MCF 10A (cell line): ENCODE measurements around the gene FMNL1. TPM values are rescaled to one million over a fixed set of nuclear protein-coding genes. Genes with fewer than 3 reads are reported as not detected.

Experiments used
- BruUV-seq: library from RNA; stranded (reverse); fragments of 400-500 nt; replicated peaks from 2 replicates; lab custom pipeline; 2021; lab: Mats Ljungman, UMichigan
- CTCF ChIA-PET: fragments of 300-600 bp; sonication (Branson Sonifier 250); formaldehyde crosslinking; extraction: SDS; loops from one replicate; lab custom pipeline; 2021; ENCODE audit warnings: antibody characterized with exemption, inconsistent platforms; lab: Yijun Ruan, JAX
- POLR2A ChIA-PET: fragments of 300-600, 350-650 bp; sonication (Branson Sonifier 250); formaldehyde crosslinking; extraction: SDS; loops from one replicate; lab custom pipeline; 2020; ENCODE audit warnings: antibody characterized with exemption, inconsistent platforms; lab: Yijun Ruan, JAX
- DNase-seq: peaks from one replicate; pipeline ENCODE4 v3.0.0-alpha.2; 2018; ENCODE audit not compliant: unreplicated experiment
- H3K27ac Mint-ChIP-seq: one replicate; pipeline ENCODE4 v1.8.0; 2022; ENCODE audit warnings: mild to moderate bottlenecking, low read depth, mixed read lengths; ENCODE audit not compliant: unreplicated experiment
- H3K27me3 Mint-ChIP-seq: one replicate; pipeline ENCODE4 v1.8.0; 2022; ENCODE audit warnings: mixed read lengths; ENCODE audit not compliant: insufficient read depth, unreplicated experiment
- H3K36me3 Mint-ChIP-seq: one replicate; pipeline ENCODE4 v1.8.0; 2022; ENCODE audit warnings: mild to moderate bottlenecking, moderate library complexity, mixed read lengths; ENCODE audit not compliant: insufficient read depth, unreplicated experiment
- H3K4me1 Mint-ChIP-seq: one replicate; pipeline ENCODE4 v1.8.0; 2022; ENCODE audit warnings: mixed read lengths; ENCODE audit not compliant: insufficient read depth, unreplicated experiment
- H3K4me3 Mint-ChIP-seq: one replicate; pipeline ENCODE4 v1.8.0; 2022; ENCODE audit warnings: mild to moderate bottlenecking, moderate library complexity, mixed read lengths; ENCODE audit not compliant: unreplicated experiment
- H3K9me3 Mint-ChIP-seq: one replicate; pipeline ENCODE4 v1.8.0; 2022; ENCODE audit warnings: mixed read lengths; ENCODE audit not compliant: unreplicated experiment
- intact Hi-C: fragments of 100-400 bp; cut with micrococcal nuclease; formaldehyde crosslinking; loops from 2 replicates; pipeline ENCODE4 v1.14.1; 2022
- total RNA-seq: library from RNA; stranded (reverse); gene quantifications from 2 replicates; pipeline ENCODE4 v1.2.3, GENCODE V29; 2022
- TF ChIP-seq, protein P1 (sequence below): fragments of 200-600 bp; IDR thresholded peaks from one replicate; pipeline ENCODE4 v1.8.0; 2022; ENCODE audit warnings: antibody characterized with exemption, mild to moderate bottlenecking; ENCODE audit not compliant: unreplicated experiment

The FMNL1 gene
- total RNA-seq, 1 experiment from 2014 or later = 28.1 TPM

DNA sequence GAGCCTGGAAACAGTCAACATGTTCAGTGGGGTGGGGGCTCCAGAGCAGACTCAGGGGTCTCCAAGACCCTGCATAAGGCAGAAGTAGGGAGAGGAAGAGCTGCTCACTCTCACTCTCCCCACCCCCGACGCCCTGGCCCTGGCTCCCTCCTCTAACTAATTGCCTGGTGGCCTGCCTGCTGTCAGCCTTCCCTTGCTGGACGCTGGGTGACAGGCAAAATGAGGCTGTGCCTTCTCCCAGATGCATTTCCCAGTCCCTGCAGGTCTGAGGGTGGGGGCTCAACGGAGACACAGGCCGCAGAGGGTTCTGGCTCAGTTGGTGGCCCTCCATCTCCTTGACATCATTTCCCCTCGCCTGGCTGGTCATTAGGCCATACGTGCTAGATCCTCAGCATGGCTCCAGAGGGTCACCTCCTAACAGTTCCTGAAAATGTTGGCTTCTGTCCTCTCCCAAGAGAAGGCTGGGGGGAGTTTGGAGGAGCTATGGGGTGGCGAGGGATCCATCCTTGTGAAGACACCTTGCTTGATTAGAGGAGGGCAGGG lies 1.4 kb downstream of the FMNL1 start:
- no peaks in the 10 kb centered on the region for H3K9me3 Mint-ChIP-seq
- ChIA-PET POLR2A (no interaction called here), CTCF (no interaction called here)
- TF ChIP-seq, protein P1, sequence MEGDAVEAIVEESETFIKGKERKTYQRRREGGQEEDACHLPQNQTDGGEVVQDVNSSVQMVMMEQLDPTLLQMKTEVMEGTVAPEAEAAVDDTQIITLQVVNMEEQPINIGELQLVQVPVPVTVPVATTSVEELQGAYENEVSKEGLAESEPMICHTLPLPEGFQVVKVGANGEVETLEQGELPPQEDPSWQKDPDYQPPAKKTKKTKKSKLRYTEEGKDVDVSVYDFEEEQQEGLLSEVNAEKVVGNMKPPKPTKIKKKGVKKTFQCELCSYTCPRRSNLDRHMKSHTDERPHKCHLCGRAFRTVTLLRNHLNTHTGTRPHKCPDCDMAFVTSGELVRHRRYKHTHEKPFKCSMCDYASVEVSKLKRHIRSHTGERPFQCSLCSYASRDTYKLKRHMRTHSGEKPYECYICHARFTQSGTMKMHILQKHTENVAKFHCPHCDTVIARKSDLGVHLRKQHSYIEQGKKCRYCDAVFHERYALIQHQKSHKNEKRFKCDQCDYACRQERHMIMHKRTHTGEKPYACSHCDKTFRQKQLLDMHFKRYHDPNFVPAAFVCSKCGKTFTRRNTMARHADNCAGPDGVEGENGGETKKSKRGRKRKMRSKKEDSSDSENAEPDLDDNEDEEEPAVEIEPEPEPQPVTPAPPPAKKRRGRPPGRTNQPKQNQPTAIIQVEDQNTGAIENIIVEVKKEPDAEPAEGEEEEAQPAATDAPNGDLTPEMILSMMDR = no peak
- no peak for DNase-seq
- TSS peak; percentile 29 for BruUV-seq
- H3K4me1 Mint-ChIP-seq = peaks cover 45% of the 10 kb centered on the region
- intact Hi-C loops = no loop called here
- peak overlapping the region; percentile 69 for H3K4me3 Mint-ChIP-seq
- no peak overlapping the region for H3K27ac Mint-ChIP-seq
- peaks cover 6% of the 10 kb centered on the region for H3K36me3 Mint-ChIP-seq
- no peaks in the 10 kb centered on the region for H3K27me3 Mint-ChIP-seq

DNA sequence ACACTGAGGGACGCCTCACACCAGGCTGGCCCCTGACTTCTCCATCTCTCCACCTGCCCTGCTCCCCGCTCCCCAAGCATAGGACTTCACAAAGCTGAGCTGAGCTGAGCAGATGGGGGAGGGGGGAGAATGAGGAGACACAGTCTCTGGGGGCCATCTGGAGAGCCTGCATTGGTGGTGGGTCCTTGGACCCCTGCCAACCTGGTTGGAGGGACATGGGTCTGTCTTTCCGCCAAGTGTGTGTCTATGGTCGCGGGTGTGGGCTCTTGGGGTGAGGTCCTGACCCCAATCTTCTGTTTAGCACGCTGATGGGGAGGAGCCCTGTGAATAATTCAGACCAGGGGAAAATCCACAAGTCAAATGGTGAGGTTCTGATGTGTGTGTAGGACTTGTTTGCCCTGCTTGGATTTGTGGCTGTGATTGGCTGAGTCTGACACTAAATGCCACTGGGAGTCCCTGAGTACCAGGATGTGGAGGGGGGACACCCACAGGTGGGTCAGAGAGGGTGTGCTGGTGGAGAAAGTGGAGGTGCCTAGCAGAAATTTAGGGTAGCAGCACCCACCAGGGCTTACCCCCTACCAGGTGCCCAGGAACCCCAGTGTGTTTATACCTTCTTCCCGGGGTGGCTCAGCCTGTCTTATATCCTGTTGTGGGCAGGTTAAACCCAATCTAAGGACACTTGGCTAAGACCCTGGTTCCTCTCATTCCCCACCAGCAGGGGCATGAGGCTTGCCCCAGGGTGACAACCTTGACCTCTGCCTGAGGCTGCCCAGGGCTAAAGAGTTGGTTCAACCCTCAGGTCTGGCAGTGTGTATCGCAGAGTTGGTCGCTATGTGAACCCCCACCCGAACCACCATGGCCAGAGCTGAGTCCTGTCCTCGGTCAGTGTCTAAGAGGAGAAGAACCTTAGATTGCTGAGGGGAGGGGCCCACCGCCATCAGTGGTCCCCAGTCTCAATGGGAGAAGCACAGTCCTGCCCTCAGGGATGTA lies 2.1 kb downstream of the FMNL1 start:
- no peak for DNase-seq
- Mint-ChIP-seq H3K27me3 (no peaks in the 10 kb centered on the region), H3K4me3 (no peak overlapping the region), H3K27ac (no peak overlapping the region), H3K9me3 (no peaks in the 10 kb centered on the region), H3K4me1 (peaks cover 53% of the 10 kb centered on the region), H3K36me3 (peaks cover 6% of the 10 kb centered on the region)
- TF ChIP-seq, protein P1 = no peak
- intact Hi-C loops = no loop called here
- ChIA-PET POLR2A (no interaction called here), CTCF (interaction anchor here (0.6 kb wide), 1 partner anchor 162 kb away, joined by 3 read pairs; no protein-coding TSS in a partner anchor)
- BruUV-seq = no TSS peak

DNA sequence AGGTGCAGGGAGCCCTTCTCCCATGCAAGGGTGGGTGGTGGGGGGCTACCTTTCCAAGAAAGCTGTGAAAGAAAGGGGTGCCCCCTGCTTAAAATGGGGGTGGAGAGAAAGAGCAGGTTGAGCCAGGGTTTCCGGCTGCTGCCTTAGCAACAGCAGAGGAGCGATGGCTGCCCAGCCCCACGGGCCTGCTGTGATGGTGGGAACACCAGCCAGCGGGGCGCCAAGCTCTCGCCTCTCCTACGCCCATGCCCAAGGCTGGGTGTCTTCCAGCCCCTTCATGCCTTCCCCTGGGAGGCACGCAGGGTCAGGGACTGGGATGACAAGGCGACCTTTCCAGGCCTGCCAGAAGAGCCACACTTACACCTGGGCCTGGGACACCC lies 3.0 kb downstream of the FMNL1 start:
- no peak overlapping the region for H3K27ac Mint-ChIP-seq
- peaks cover 55% of the 10 kb centered on the region for H3K4me1 Mint-ChIP-seq
- intact Hi-C loops = no loop called here
- TF ChIP-seq, protein P1 = no peak
- DNase-seq = no peak
- ChIA-PET POLR2A (no interaction called here), CTCF (interaction anchor here (2.3 kb wide), 1 partner anchor 11 kb away, joined by 17 read pairs; no protein-coding TSS in a partner anchor)
- peaks cover 6% of the 10 kb centered on the region for H3K36me3 Mint-ChIP-seq
- no peaks in the 10 kb centered on the region for H3K9me3 Mint-ChIP-seq
- no peak overlapping the region for H3K4me3 Mint-ChIP-seq
- no peaks in the 10 kb centered on the region for H3K27me3 Mint-ChIP-seq
- BruUV-seq = no TSS peak
